ENCODE data around the gene DNAJC5. TPM values are rescaled to one million over a fixed set of nuclear protein-coding genes. Genes with fewer than 3 reads are reported as not detected.
A peak's percentile ranks its signal among the peaks of the same experiment; 100 is the strongest.
"Not testable (repeated sequence)": the region's sequence is repeated elsewhere in the genome, so short reads cannot be mapped to it uniquely, and the experiment has no call there.

DNAJC5 gene
- total RNA-seq, 2 donors from 2014 or later, result 32.9 to 44.2 TPM

- Histone ChIP-seq H3K27ac (no peak overlapping the region), H3K36me3 (replicated peaks in 1 of 2; ENCODE audit: insufficient read depth in 1 of 2, low read depth in 2 of 2) (peaks cover 0 to 5% of the 10 kb centered on the region in 2 donors), H3K27me3 (no peaks in the 10 kb centered on the region), H3K9me3 (no peaks in the 10 kb centered on the region), H3K4me1 (peaks cover 38% of the 10 kb centered on the region), H3K4me3 (no peak overlapping the region)
- 93 to 95% methylated on average over 12 of the region's 12 CpGs for WGBS, 2 donors
- intact Hi-C loops (cut with DNase I), result no loop called here
- TF ChIP-seq POLR2A (IDR thresholded peaks at IDR 0.05) (no peak), CTCF (IDR thresholded peaks at IDR 0.05) (no peak)
- no peak for DNase-seq
- ATAC-seq, result no peak
Measured at GRCh38 chr20:63913768-63914167, 18.8 kb downstream of the DNAJC5 start.

- intact Hi-C loops (cut with DNase I), result no loop called here
- no peaks in the 10 kb centered on the region for H3K27me3 ChIP-seq
- WGBS, 2 donors, result 50 to 51% methylated on average over 6 of the region's 6 CpGs
- peaks cover 0 to 5% of the 10 kb centered on the region in 2 donors for H3K36me3 ChIP-seq (replicated peaks in 1 of 2; ENCODE audit: insufficient read depth in 1 of 2, low read depth in 2 of 2)
- peak overlapping the region in 1 of 4 donors; percentile 36 for H3K27ac ChIP-seq
- H3K4me1 ChIP-seq, result peaks cover 36% of the 10 kb centered on the region
- H3K4me3 ChIP-seq, result no peak overlapping the region
- no peaks in the 10 kb centered on the region for H3K9me3 ChIP-seq
- TF ChIP-seq CTCF (IDR thresholded peaks at IDR 0.05) (no peak), POLR2A (IDR thresholded peaks at IDR 0.05) (no peak)
- peak; percentile 51 to 83 (median 72) for DNase-seq
- ATAC-seq, result peak; percentile 58
Measured at GRCh38 chr20:63915471-63915870, 20.5 kb downstream of the DNAJC5 start.

- DNase-seq; intact Hi-C loops (cut with DNase I); H3K9me3 ChIP-seq; H3K27me3 ChIP-seq; H3K27ac ChIP-seq; H3K36me3 ChIP-seq (replicated peaks in 1 of 2; ENCODE audit: insufficient read depth in 1 of 2, low read depth in 2 of 2); H3K4me3 ChIP-seq; ATAC-seq: not testable (repeated sequence)
- peaks cover 26% of the 10 kb centered on the region for H3K4me1 ChIP-seq
- 92 to 95% methylated on average over 8 of the region's 8 CpGs for WGBS, 2 donors
Measured at GRCh38 chr20:63916371-63916939, 21.5 kb downstream of the DNAJC5 start.

GRCh38 chr20:63917811-63918210, 22.9 kb downstream of the DNAJC5 start:
- TF ChIP-seq CTCF (IDR thresholded peaks at IDR 0.05) (no peak), POLR2A (IDR thresholded peaks at IDR 0.05) (no peak)
- intact Hi-C loops (cut with DNase I), result no loop called here
- no peaks in the 10 kb centered on the region for H3K27me3 ChIP-seq
- peaks cover 0 to 5% of the 10 kb centered on the region in 2 donors for H3K36me3 ChIP-seq (replicated peaks in 1 of 2; ENCODE audit: insufficient read depth in 1 of 2, low read depth in 2 of 2)
- H3K27ac ChIP-seq, result no peak overlapping the region
- 92 to 95% methylated on average over 11 of the region's 11 CpGs for WGBS, 2 donors
- H3K4me1 ChIP-seq, result peaks cover 13% of the 10 kb centered on the region
- DNase-seq (no peak), ATAC-seq (no peak)
- no peaks in the 10 kb centered on the region for H3K9me3 ChIP-seq
- no peak overlapping the region for H3K4me3 ChIP-seq

GRCh38 chr20:63919130-63919529, 24.2 kb downstream of the DNAJC5 start:
- Histone ChIP-seq H3K4me3 (no peak overlapping the region), H3K9me3 (no peaks in the 10 kb centered on the region), H3K36me3 (replicated peaks in 1 of 2; ENCODE audit: insufficient read depth in 1 of 2, low read depth in 2 of 2) (peaks cover 0 to 5% of the 10 kb centered on the region in 2 donors), H3K27ac (no peak overlapping the region), H3K4me1 (peaks cover 13% of the 10 kb centered on the region), H3K27me3 (no peaks in the 10 kb centered on the region)
- WGBS, 2 donors, result 93 to 94% methylated on average over 12 to 17 of the region's 19 CpGs
- DNase-seq (no peak), ATAC-seq (no peak)
- TF ChIP-seq CTCF (IDR thresholded peaks at IDR 0.05), result no peak
- TF ChIP-seq POLR2A (IDR thresholded peaks at IDR 0.05), result no peak
- intact Hi-C loops (cut with DNase I), result no loop called here

All from body of pancreas (tissue), 4 donors.